Measurements from ENCODE around the gene ABCB11. TPM values are rescaled to one million over a fixed set of nuclear protein-coding genes. Genes with fewer than 3 reads are reported as not detected.

ABCB11 gene
- 0.01 TPM in 2 replicates for polyA plus RNA-seq (2013)

DNA sequence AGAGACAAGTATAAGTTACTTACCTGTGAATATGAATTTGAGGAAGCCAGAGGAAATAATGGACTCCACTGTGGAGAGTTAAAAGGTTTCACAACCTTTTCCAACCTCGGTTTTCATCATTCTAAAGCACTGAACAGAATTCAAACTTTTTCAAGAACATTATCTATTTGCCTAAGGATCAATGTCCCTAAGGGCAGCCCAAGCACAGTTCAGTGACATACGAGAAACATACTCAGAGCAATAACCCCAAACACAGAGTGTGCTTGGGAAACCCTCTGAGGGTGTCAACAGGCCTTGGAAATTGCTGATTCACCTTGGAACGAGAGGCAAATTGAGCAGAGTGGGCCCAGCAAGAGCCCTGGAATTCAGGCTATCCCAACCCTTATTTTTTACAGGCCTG lies at the start of gene ABCB11:
ABCB11 (minus strand) TSS at position 123 of the 400 bp plus-strand sequence. CDS start 13,199 bp downstream, outside the sequence.
- no peak within 1 kb of the TSS for H3K9ac ChIP-seq (ENCODE audit: low read length)
- no peak within 1 kb of the TSS for H2AK5ac ChIP-seq (ENCODE audit: low read length)
- H2BK12ac ChIP-seq (ENCODE audit: low read length) = no peak within 1 kb of the TSS
- WGBS (ENCODE audit: extremely low coverage, insufficient coverage, insufficient read length) = no CpG with 5 or more reads among the region's 3 CpGs
- H3K14ac ChIP-seq (ENCODE audit: low read length) = no peak within 1 kb of the TSS
- H3K4me3 ChIP-seq (ENCODE audit: low read depth, low read length) = no peak within 1 kb of the TSS
- peaks cover 0 to 1% of the 10 kb centered on the region in 2 experiments for H3K4me1 ChIP-seq (ENCODE audit: control insufficient read depth in 1 of 2, insufficient read depth in 2 of 2, low read length in 2 of 2)
- no peak within 1 kb of the TSS for H2AFZ ChIP-seq (ENCODE audit: insufficient read depth, low read length, poor library complexity)
- no peak within 1 kb of the TSS for H4K8ac ChIP-seq (ENCODE audit: low read depth, low read length)
- no peak within 1 kb of the TSS for H4K12ac ChIP-seq (ENCODE audit: low read depth, low read length)
- H3K27ac ChIP-seq (ENCODE audit: low read depth, low read length) = no peak within 1 kb of the TSS
- no peak within 1 kb of the TSS for H3K18ac ChIP-seq (ENCODE audit: low read length)
- no peak within 1 kb of the TSS for H2BK5ac ChIP-seq (ENCODE audit: low read depth, low read length, poor library complexity)
- H4K91ac ChIP-seq (ENCODE audit: low read depth, low read length) = no peak within 1 kb of the TSS
- no peaks in the 10 kb centered on the region for H3K79me2 ChIP-seq (ENCODE audit: control insufficient read depth, insufficient read depth, low read length, poor library complexity)
- no peaks in the 10 kb centered on the region for H3K36me3 ChIP-seq (ENCODE audit: control insufficient read depth in 1 of 2, insufficient read depth in 2 of 2, low read length in 2 of 2)
- no peak within 1 kb of the TSS for H3K4me2 ChIP-seq (ENCODE audit: low read length)
- H3K79me1 ChIP-seq (ENCODE audit: low read length) = no peaks in the 10 kb centered on the region
- no peak within 1 kb of the TSS for H3K4ac ChIP-seq (ENCODE audit: low read depth, low read length)
- no peak within 1 kb of the TSS for H2BK120ac ChIP-seq (ENCODE audit: insufficient read depth, low read length, poor library complexity)
- no peak for DNase-seq
- no peaks in the 10 kb centered on the region for H3K27me3 ChIP-seq (ENCODE audit: insufficient read depth, low read length)
- H3K9me3 ChIP-seq (ENCODE audit: insufficient read depth, low read depth, low read length) = no peaks in the 10 kb centered on the region
- H3K23ac ChIP-seq (ENCODE audit: low read length) = no peak within 1 kb of the TSS

DNA sequence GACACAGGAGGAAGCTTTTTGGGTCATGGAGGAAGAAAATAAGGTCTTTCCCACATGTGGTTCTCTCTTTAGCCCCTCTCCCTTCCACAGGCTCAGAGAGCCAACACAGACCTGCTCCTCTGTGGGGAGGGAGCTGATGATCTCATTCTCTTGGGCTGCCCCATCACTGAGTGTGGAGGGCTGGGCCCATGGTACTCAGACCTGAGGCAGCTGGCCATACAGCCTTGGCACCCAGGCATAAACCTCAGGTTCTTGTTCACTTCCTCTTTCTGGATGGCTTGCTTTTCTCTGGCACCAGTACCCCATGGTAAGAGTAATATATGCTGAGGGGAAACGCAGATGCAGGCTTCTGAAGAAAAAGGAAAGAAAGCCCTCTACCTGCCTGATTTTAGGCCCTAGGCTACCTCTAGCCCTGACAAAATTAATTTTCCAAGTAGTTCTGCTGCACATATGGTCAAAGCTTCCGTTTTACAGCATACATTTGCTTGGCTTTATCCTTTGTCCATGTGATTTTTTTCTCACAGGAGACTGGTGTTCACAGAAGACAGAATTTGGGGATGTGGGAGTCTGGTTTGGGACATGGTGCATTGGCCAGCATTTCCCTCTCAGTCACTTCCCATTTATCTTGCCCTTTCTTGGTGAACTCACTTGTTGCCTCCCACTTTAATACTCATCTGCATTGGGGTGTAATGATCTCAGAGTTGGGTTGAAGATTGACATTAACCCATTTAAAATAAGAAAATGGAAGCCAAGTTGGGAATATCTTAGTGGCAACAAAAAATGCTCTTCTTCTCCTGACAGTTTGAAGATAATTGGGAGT lies 49.3 kb upstream of the ABCB11 start:
- H3K27me3 ChIP-seq (ENCODE audit: insufficient read depth, low read length) = no peaks in the 10 kb centered on the region
- H3K14ac ChIP-seq (ENCODE audit: low read length) = no peak overlapping the region
- H3K9me3 ChIP-seq (ENCODE audit: insufficient read depth, low read depth, low read length) = no peaks in the 10 kb centered on the region
- no peak overlapping the region for H3K23ac ChIP-seq (ENCODE audit: low read length)
- H3K4me1 ChIP-seq (ENCODE audit: control insufficient read depth in 1 of 2, insufficient read depth in 2 of 2, low read length in 2 of 2) = no peaks in the 10 kb centered on the region
- H2AK5ac ChIP-seq (ENCODE audit: low read length) = no peak overlapping the region
- no peak overlapping the region for H2AFZ ChIP-seq (ENCODE audit: insufficient read depth, low read length, poor library complexity)
- no peaks in the 10 kb centered on the region for H3K79me2 ChIP-seq (ENCODE audit: control insufficient read depth, insufficient read depth, low read length, poor library complexity)
- no peak overlapping the region for H3K18ac ChIP-seq (ENCODE audit: low read length)
- no peak overlapping the region for H2BK5ac ChIP-seq (ENCODE audit: low read depth, low read length, poor library complexity)
- H2BK120ac ChIP-seq (ENCODE audit: insufficient read depth, low read length, poor library complexity) = no peak overlapping the region
- no peak overlapping the region for H2BK12ac ChIP-seq (ENCODE audit: low read length)
- no peak for DNase-seq
- H4K8ac ChIP-seq (ENCODE audit: low read depth, low read length) = no peak overlapping the region
- H3K4ac ChIP-seq (ENCODE audit: low read depth, low read length) = no peak overlapping the region
- no peaks in the 10 kb centered on the region for H3K36me3 ChIP-seq (ENCODE audit: control insufficient read depth in 1 of 2, insufficient read depth in 2 of 2, low read length in 2 of 2)
- H3K4me3 ChIP-seq (ENCODE audit: low read depth, low read length) = no peak overlapping the region
- H4K12ac ChIP-seq (ENCODE audit: low read depth, low read length) = no peak overlapping the region
- H3K9ac ChIP-seq (ENCODE audit: low read length) = no peak overlapping the region
- H3K79me1 ChIP-seq (ENCODE audit: low read length) = no peaks in the 10 kb centered on the region
- no peak overlapping the region for H3K27ac ChIP-seq (ENCODE audit: low read depth, low read length)
- no peak overlapping the region for H4K91ac ChIP-seq (ENCODE audit: low read depth, low read length)
- H3K4me2 ChIP-seq (ENCODE audit: low read length) = no peak overlapping the region
- WGBS (ENCODE audit: extremely low coverage, insufficient coverage, insufficient read length) = no CpG with 5 or more reads among the region's 2 CpGs

DNA sequence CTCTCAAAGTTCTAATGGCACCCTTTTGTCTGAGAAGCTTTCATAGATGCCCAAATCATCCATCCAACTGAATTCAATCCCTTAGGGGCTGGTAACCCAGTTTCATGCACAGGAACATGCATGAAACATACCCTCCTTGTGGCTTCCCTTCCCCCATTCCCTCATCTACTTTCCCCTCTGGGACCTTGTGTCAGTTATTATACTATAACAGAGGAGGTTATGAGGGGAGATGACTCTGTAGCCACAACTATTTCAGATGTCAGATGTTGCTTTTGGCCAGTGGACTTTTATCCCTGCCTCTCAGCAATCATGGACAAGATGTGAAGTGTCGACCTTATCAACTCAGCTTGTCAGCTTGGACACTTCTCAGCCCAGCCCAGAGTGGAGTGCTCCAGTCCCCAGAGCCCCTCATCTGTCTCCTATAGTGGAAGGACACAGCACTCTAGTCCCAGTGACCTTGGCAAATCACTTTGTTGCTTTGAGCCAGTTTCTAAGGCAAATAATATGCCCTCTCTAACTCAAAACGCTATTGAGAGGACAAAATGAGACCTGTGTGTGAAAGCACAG lies 46.6 kb upstream of the ABCB11 start:
- no peak overlapping the region for H2BK120ac ChIP-seq (ENCODE audit: insufficient read depth, low read length, poor library complexity)
- H4K91ac ChIP-seq (ENCODE audit: low read depth, low read length) = no peak overlapping the region
- H3K14ac ChIP-seq (ENCODE audit: low read length) = no peak overlapping the region
- H3K9ac ChIP-seq (ENCODE audit: low read length) = no peak overlapping the region
- no peak overlapping the region for H3K4me2 ChIP-seq (ENCODE audit: low read length)
- H2AK5ac ChIP-seq (ENCODE audit: low read length) = no peak overlapping the region
- H3K36me3 ChIP-seq (ENCODE audit: control insufficient read depth in 1 of 2, insufficient read depth in 2 of 2, low read length in 2 of 2) = no peaks in the 10 kb centered on the region
- H2AFZ ChIP-seq (ENCODE audit: insufficient read depth, low read length, poor library complexity) = no peak overlapping the region
- H2BK5ac ChIP-seq (ENCODE audit: low read depth, low read length, poor library complexity) = no peak overlapping the region
- H3K27ac ChIP-seq (ENCODE audit: low read depth, low read length) = no peak overlapping the region
- no peak overlapping the region for H4K12ac ChIP-seq (ENCODE audit: low read depth, low read length)
- H3K4me3 ChIP-seq (ENCODE audit: low read depth, low read length) = no peak overlapping the region
- H4K8ac ChIP-seq (ENCODE audit: low read depth, low read length) = no peak overlapping the region
- no peaks in the 10 kb centered on the region for H3K27me3 ChIP-seq (ENCODE audit: insufficient read depth, low read length)
- no peaks in the 10 kb centered on the region for H3K79me1 ChIP-seq (ENCODE audit: low read length)
- no peaks in the 10 kb centered on the region for H3K4me1 ChIP-seq (ENCODE audit: control insufficient read depth in 1 of 2, insufficient read depth in 2 of 2, low read length in 2 of 2)
- no peaks in the 10 kb centered on the region for H3K9me3 ChIP-seq (ENCODE audit: insufficient read depth, low read depth, low read length)
- H3K79me2 ChIP-seq (ENCODE audit: control insufficient read depth, insufficient read depth, low read length, poor library complexity) = no peaks in the 10 kb centered on the region
- no peak overlapping the region for H3K4ac ChIP-seq (ENCODE audit: low read depth, low read length)
- WGBS (ENCODE audit: extremely low coverage, insufficient coverage, insufficient read length) = no CpG with 5 or more reads among the region's 2 CpGs
- H3K23ac ChIP-seq (ENCODE audit: low read length) = no peak overlapping the region
- DNase-seq = no peak
- H3K18ac ChIP-seq (ENCODE audit: low read length) = no peak overlapping the region
- H2BK12ac ChIP-seq (ENCODE audit: low read length) = no peak overlapping the region

DNA sequence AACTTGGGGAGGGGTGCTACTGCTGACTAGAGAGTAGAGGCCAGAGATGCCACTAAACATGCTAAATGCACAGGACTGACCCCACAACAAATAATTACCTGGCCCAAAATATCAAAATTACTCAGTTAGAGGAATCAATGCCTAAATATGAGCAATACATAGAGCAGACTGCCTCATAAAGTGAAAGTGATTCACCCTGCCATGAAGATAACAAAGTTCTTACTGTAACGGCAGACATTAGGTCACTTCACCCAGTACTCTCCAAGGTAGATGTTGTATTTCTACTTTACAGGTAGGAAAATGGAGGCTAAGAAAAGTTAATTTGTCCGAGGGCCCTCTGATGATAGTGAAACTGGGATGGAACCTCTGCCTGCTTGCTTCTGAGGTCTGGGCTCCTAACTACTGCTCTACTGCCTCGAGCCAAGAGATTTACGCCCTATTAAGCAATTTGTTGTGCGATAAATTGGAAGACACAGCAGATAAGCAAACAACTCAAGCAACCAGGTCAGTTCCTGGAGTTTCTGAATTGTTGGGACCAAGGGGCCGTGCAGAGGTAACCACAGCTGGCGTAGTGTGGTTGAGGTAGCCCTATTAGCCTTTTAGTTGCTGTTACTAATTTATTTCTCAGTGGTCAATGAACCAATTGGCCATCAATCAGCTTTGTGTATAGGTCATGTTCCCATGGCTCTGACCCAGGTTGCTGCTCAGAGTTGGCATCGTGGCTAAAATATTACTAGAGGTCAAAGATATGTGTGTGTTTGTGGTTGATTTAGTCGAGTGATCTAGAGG lies 43.0 kb upstream of the ABCB11 start:
- Histone ChIP-seq H3K4me3 (ENCODE audit: low read depth, low read length) (no peak overlapping the region), H3K36me3 (ENCODE audit: control insufficient read depth in 1 of 2, insufficient read depth in 2 of 2, low read length in 2 of 2) (no peaks in the 10 kb centered on the region), H2BK5ac (ENCODE audit: low read depth, low read length, poor library complexity) (no peak overlapping the region), H2BK12ac (ENCODE audit: low read length) (no peak overlapping the region), H4K12ac (ENCODE audit: low read depth, low read length) (no peak overlapping the region), H3K4ac (ENCODE audit: low read depth, low read length) (no peak overlapping the region), H3K23ac (ENCODE audit: low read length) (no peak overlapping the region), H3K9me3 (ENCODE audit: insufficient read depth, low read depth, low read length) (no peaks in the 10 kb centered on the region), H3K14ac (ENCODE audit: low read length) (no peak overlapping the region), H3K18ac (ENCODE audit: low read length) (no peak overlapping the region), H3K79me2 (ENCODE audit: control insufficient read depth, insufficient read depth, low read length, poor library complexity) (no peaks in the 10 kb centered on the region), H4K91ac (ENCODE audit: low read depth, low read length) (no peak overlapping the region), H3K9ac (ENCODE audit: low read length) (no peak overlapping the region), H4K8ac (ENCODE audit: low read depth, low read length) (no peak overlapping the region), H3K4me1 (ENCODE audit: control insufficient read depth in 1 of 2, insufficient read depth in 2 of 2, low read length in 2 of 2) (no peaks in the 10 kb centered on the region), H2AFZ (ENCODE audit: insufficient read depth, low read length, poor library complexity) (no peak overlapping the region), H3K27me3 (ENCODE audit: insufficient read depth, low read length) (no peaks in the 10 kb centered on the region), H3K4me2 (ENCODE audit: low read length) (no peak overlapping the region), H3K27ac (ENCODE audit: low read depth, low read length) (no peak overlapping the region), H2BK120ac (ENCODE audit: insufficient read depth, low read length, poor library complexity) (no peak overlapping the region), H2AK5ac (ENCODE audit: low read length) (no peak overlapping the region), H3K79me1 (ENCODE audit: low read length) (no peaks in the 10 kb centered on the region)
- peak in 1 of 2 donors; percentile 56 for DNase-seq
- no CpG with 5 or more reads among the region's 9 CpGs for WGBS (ENCODE audit: extremely low coverage, insufficient coverage, insufficient read length)
